Smooth muscle cell of trachea (primary cell): Measurements from ENCODE around the gene GDPD5. TPM values are rescaled to one million over a fixed set of nuclear protein-coding genes. Genes with fewer than 3 reads are reported as not detected.

ENCODE experiments used
- total RNA-seq: library from RNA; depleted of rRNA; stranded (reverse); fragments of >200 nt; gene quantifications from 2 replicates; pipeline ENCODE4 v1.2.1, GENCODE V29; 2014

Gene GDPD5, protein sequence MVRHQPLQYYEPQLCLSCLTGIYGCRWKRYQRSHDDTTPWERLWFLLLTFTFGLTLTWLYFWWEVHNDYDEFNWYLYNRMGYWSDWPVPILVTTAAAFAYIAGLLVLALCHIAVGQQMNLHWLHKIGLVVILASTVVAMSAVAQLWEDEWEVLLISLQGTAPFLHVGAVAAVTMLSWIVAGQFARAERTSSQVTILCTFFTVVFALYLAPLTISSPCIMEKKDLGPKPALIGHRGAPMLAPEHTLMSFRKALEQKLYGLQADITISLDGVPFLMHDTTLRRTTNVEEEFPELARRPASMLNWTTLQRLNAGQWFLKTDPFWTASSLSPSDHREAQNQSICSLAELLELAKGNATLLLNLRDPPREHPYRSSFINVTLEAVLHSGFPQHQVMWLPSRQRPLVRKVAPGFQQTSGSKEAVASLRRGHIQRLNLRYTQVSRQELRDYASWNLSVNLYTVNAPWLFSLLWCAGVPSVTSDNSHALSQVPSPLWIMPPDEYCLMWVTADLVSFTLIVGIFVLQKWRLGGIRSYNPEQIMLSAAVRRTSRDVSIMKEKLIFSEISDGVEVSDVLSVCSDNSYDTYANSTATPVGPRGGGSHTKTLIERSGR
- total RNA-seq, result 4.1 and 4.8 TPM in 2 replicates

DNA sequence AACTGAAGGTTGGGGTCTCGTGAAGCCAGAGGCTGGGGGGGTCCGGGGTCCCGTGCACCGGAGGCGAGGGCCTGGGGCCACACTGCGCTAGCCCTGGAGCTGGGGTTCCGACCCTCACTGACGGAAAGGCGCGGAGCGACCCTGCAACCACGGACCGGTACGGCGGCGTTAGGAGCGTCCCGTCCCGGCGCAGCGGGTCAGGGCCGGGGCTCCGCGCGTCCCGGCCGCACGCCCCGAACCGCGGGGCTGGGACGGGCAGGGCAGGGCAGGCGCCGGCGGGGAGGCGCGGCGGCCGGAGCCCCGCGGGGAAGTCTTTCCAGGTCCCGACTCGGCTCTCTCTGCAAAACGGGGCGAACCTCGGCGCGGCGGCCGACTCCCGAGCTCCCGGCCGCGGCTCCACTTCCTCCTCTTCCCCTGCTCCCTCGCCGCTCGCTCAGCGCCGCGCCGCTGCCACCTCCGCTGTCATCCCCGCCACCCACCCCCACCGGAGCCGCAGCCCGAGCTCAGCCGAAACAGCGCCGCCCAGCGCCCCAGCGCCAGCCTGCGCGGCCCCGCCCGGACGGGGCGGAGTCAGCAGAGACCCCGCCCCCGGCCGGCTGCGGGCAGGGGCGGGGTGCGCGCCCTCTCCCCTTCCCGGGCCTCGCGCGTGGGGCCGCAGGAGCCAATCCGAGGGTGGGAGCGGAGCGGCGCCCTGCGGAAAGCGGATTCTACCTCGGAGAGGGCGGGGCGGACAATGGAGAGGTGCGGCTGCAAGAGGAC is at the start of gene GDPD5:
TSS of gene GDPD5 (minus strand) at position 509 of the 759 bp plus-strand sequence. CDS start 48,206 bp downstream, outside the sequence.

DNA sequence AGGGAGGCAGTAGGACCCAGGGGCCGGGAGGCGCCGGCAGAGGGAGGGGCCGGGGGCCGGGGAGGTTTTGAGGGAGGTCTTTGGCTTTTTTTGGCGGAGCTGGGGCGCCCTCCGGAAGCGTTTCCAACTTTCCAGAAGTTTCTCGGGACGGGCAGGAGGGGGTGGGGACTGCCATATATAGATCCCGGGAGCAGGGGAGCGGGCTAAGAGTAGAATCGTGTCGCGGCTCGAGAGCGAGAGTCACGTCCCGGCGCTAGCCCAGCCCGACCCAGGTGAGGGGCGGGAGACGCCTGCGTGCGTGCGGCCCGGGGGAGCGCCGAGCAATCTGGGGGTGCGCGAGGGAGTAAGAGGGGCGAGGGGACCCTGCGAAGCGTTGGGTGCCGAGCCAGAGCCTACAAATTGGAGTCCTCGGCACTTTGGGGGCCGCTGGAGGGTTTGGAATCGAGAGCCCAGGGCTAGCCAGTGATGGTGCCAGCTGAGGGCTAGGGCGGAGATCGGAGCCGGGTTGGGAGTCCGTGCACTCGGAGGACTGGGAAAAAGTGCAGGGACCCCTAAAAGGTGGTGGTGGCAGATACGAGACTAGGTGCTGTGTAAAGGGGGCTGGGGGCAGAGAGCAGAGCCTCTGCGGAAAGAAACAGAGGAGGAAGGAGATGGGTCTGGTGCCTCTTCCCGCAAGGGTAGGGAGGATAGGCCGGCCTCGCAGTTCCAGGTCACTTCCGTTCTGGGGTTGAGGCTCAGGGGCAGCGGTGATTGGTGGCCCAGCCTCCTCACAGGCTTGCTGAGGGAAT is 36.5 kb upstream of the GDPD5 start, which contains the start of gene SERPINH1:
TSS of gene SERPINH1 (plus strand) at position 206 of the 788 bp plus-strand sequence. CDS start 4,097 bp downstream, outside the sequence.

DNA sequence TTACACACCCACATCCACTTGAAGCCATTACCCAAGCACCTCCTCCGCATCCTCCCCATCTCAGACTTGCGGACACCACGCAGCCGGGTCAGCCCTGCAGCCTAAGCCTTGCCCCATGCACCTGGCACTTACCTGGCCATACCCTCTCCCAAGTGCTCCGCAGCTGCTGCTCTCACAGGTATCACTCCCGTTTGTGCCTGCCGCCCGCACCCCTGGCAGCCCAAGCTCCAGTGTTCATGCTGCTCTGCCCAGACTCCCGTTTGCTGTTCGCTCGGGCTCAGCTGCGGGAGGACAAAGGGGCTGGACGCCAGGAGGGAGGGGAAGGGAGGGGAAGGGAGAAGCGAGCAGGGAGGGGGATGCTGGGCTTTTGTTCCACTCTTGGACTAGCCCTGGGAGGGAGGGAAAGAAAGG is 92.8 kb downstream of the GDPD5 start, which contains the start of gene KLHL35:
TSS of gene KLHL35 (minus strand) at position 293 of the 411 bp plus-strand sequence. CDS start 2,574 bp downstream, outside the sequence.

GRCh38 chr11:75399344-75400145 is 126.2 kb downstream of the GDPD5 start, which contains the start of gene RPS3:
Gene RPS3, plus strand, starts transcription at chr11:75399518. Its CDS starts 30 bp downstream, at chr11:75399548.

Other genes with a start within 250 kb of the GDPD5 start
- 15.1 and 31.1 TPM in 2 replicates for gene ARRB1, start 174.3 kb downstream of the GDPD5 start, total RNA-seq
- 1,567 and 1,773 TPM in 2 replicates for gene RPS3, start 126.4 kb downstream of the GDPD5 start, total RNA-seq
- gene KLHL35, start 92.7 kb downstream of the GDPD5 start, total RNA-seq, result 2.5 and 3.3 TPM in 2 replicates
- gene SERPINH1, start 36.3 kb upstream of the GDPD5 start, total RNA-seq, result 1,051 and 1,589 TPM in 2 replicates
- gene MAP6, start 143.1 kb upstream of the GDPD5 start, total RNA-seq, result 1.2 TPM in 2 replicates
- gene MOGAT2, start 191.9 kb upstream of the GDPD5 start, total RNA-seq, result not detected in 2 replicates
- 6.4 and 15.7 TPM in 2 replicates for gene DGAT2, start 242.8 kb upstream of the GDPD5 start, total RNA-seq